ENCODE data around the gene ALOX5AP. TPM values are rescaled to one million over a fixed set of nuclear protein-coding genes. Genes with fewer than 3 reads are reported as not detected.

ALOX5AP gene
- total and polyA plus RNA-seq, 2 experiments from 2014 or later, result 3.3 to 17.2 TPM

GRCh38 chr13:30791354-30792001 is 56.1 kb downstream of the ALOX5AP start:
- H3K9me3 ChIP-seq (ENCODE audit: low read depth), result no peaks in the 10 kb centered on the region
- H3K79me2 ChIP-seq, result no peaks in the 10 kb centered on the region
- H3K27ac ChIP-seq, result no peak overlapping the region
- no peak overlapping the region for H2AFZ ChIP-seq
- no peaks in the 10 kb centered on the region for H3K36me3 ChIP-seq (replicated peaks; ENCODE audit: insufficient read depth, low read depth)
- no peak overlapping the region for H3K4me2 ChIP-seq
- TF ChIP-seq EZH2 (IDR thresholded peaks at IDR 0.05; ENCODE audit: borderline replicate concordance) (no peak), EZH2phosphoT487 (IDR thresholded peaks at IDR 0.05; ENCODE audit: low read depth, severe bottlenecking, unreplicated experiment) (no peak), CTCF (IDR thresholded peaks at IDR 0.05; ENCODE audit: poor library complexity) (no peak)
- WGBS (ENCODE audit: low lambda C conversion rate, missing lambda C conversion rate), result 58% methylated on average over 11 of the region's 11 CpGs
- no peak overlapping the region for H3K4me3 ChIP-seq
- no peak for DNase-seq (ENCODE audit: low spot score)
- H3K9me2 ChIP-seq (replicated peaks; ENCODE audit: insufficient read depth), result no peaks in the 10 kb centered on the region
- no peaks in the 10 kb centered on the region for H4K20me1 ChIP-seq (ENCODE audit: insufficient read depth, poor library complexity, severe bottlenecking)
- no peaks in the 10 kb centered on the region for H3K27me3 ChIP-seq
- peaks cover 20% of the 10 kb centered on the region for H3K4me1 ChIP-seq (ENCODE audit: insufficient read depth)

GRCh38 chr13:30792285-30793000 is 57.1 kb downstream of the ALOX5AP start:
- no peaks in the 10 kb centered on the region for H3K9me2 ChIP-seq (replicated peaks; ENCODE audit: insufficient read depth)
- no peaks in the 10 kb centered on the region for H3K27me3 ChIP-seq
- peaks cover 28% of the 10 kb centered on the region for H3K4me1 ChIP-seq (ENCODE audit: insufficient read depth)
- H2AFZ ChIP-seq, result no peak overlapping the region
- H3K79me2 ChIP-seq, result no peaks in the 10 kb centered on the region
- 26% methylated on average over 12 of the region's 12 CpGs for WGBS (ENCODE audit: low lambda C conversion rate, missing lambda C conversion rate)
- H3K36me3 ChIP-seq (replicated peaks; ENCODE audit: insufficient read depth, low read depth), result no peaks in the 10 kb centered on the region
- peak overlapping the region; percentile 11 for H3K4me2 ChIP-seq
- no peaks in the 10 kb centered on the region for H3K9me3 ChIP-seq (ENCODE audit: low read depth)
- no peak overlapping the region for H3K4me3 ChIP-seq
- no peaks in the 10 kb centered on the region for H4K20me1 ChIP-seq (ENCODE audit: insufficient read depth, poor library complexity, severe bottlenecking)
- TF ChIP-seq EZH2phosphoT487 (IDR thresholded peaks at IDR 0.05; ENCODE audit: low read depth, severe bottlenecking, unreplicated experiment), result no peak
- TF ChIP-seq CTCF (IDR thresholded peaks at IDR 0.05; ENCODE audit: poor library complexity), result peak; percentile 32
- peak; percentile 81 for DNase-seq (ENCODE audit: low spot score)
- peak overlapping the region; percentile 4 for H3K27ac ChIP-seq

GRCh38 chr13:30796132-30796572 is 60.8 kb downstream of the ALOX5AP start:
- Histone ChIP-seq H3K36me3 (replicated peaks; ENCODE audit: insufficient read depth, low read depth) (no peaks in the 10 kb centered on the region), H3K27ac (no peak overlapping the region), H3K9me2 (replicated peaks; ENCODE audit: insufficient read depth) (no peaks in the 10 kb centered on the region), H3K4me3 (no peak overlapping the region), H3K79me2 (no peaks in the 10 kb centered on the region), H4K20me1 (ENCODE audit: insufficient read depth, poor library complexity, severe bottlenecking) (no peaks in the 10 kb centered on the region), H2AFZ (no peak overlapping the region), H3K4me2 (no peak overlapping the region), H3K27me3 (no peaks in the 10 kb centered on the region), H3K9me3 (ENCODE audit: low read depth) (no peaks in the 10 kb centered on the region), H3K4me1 (ENCODE audit: insufficient read depth) (peaks cover 35% of the 10 kb centered on the region)
- no peak for DNase-seq (ENCODE audit: low spot score)
- 74% methylated on average over 4 of the region's 4 CpGs for WGBS (ENCODE audit: low lambda C conversion rate, missing lambda C conversion rate)
- TF ChIP-seq EZH2 (IDR thresholded peaks at IDR 0.05; ENCODE audit: borderline replicate concordance), result no peak
- no peak for TF ChIP-seq EZH2phosphoT487 (IDR thresholded peaks at IDR 0.05; ENCODE audit: low read depth, severe bottlenecking, unreplicated experiment)
- no peak for TF ChIP-seq CTCF (IDR thresholded peaks at IDR 0.05; ENCODE audit: poor library complexity)
